ENCODE measurements around the gene RTN4RL2. TPM values are rescaled to one million over a fixed set of nuclear protein-coding genes. Genes with fewer than 3 reads are reported as not detected.
A peak's percentile ranks its signal among the peaks of the same experiment; 100 is the strongest.

Gene RTN4RL2
- total RNA-seq, 4 donors from 2014 or later: 0.13 to 2.8 (median 0.77) TPM

DNA sequence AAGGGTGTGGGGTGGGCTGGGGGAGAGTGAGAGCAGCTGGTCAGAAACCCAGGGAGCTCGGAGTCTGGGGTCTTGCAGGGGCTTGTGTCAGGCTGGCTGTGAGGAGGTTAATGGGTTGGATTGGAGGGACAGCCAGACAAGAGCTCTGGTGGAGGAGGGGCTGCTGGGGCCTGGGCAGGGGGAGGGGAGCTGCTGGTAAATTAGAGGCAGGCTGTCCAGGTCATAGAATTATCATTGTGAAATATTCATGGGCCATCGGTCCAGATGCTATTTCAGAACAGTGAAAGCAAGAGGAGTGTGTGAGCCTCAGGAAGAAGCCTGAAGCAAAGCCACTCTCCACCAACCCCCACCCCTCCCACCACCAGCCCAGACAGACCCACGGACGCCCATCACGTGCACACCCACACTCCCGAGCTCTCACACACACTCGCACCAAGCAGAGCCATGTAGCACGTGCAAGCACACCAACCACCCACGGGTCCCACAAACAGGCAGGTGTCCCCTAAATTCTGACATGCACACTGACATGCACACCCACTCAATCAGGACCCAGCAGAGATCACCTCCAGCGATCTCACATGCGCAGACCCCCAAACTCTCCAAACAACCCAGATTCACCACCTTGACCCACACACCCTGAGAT, 18.8 kb downstream of the RTN4RL2 start:
- H3K4me3 ChIP-seq: no peak overlapping the region
- no peaks in the 10 kb centered on the region for H3K9me3 ChIP-seq
- H3K4me1 ChIP-seq: peaks cover 14 to 22% of the 10 kb centered on the region in 2 donors
- no peak for DNase-seq
- in situ Hi-C loops (cut with MboI; ENCODE audit: low sequenced_read_pairs in 4 of 4): loop anchor here in 1 of 4 donors (25.0 kb wide), 1 partner anchor 142 kb away; the partner anchor contains the start of genes P2RX3 and SSRP1
- H3K27me3 ChIP-seq: peaks cover 6 to 9% (median 6%) of the 10 kb centered on the region in 3 donors
- no peak for ATAC-seq
- no peak overlapping the region for H3K27ac ChIP-seq
- TF ChIP-seq CTCF (IDR thresholded peaks at IDR 0.05 in 4 of 5, conservative IDR thresholded peaks at IDR 0.05 in 1 of 5) (no peak), POLR2A (IDR thresholded peaks at IDR 0.05) (no peak)
- intact Hi-C loops (cut with DNase I; ENCODE audit: low total_unique reads): no loop called here
- H3K36me3 ChIP-seq: no peaks in the 10 kb centered on the region

GRCh38 chr11:57479911-57480310, 19.6 kb downstream of the RTN4RL2 start:
- H3K36me3 ChIP-seq: peaks cover 0 to 7% of the 10 kb centered on the region in 2 donors
- DNase-seq (no peak), ATAC-seq (no peak)
- H3K27ac ChIP-seq: no peak overlapping the region
- intact Hi-C loops (cut with DNase I; ENCODE audit: low total_unique reads): loop anchor here (1.0 to 5.0 kb wide), 2 partner anchors 23 to 133 kb away; no protein-coding TSS in a partner anchor
- H3K4me1 ChIP-seq: peaks cover 14 to 22% of the 10 kb centered on the region in 2 donors
- TF ChIP-seq CTCF (IDR thresholded peaks at IDR 0.05 in 4 of 5, conservative IDR thresholded peaks at IDR 0.05 in 1 of 5) (no peak), POLR2A (IDR thresholded peaks at IDR 0.05) (no peak)
- in situ Hi-C loops (cut with MboI; ENCODE audit: low sequenced_read_pairs in 4 of 4): loop anchor here in 1 of 4 donors (25.0 kb wide), 1 partner anchor 143 kb away; the partner anchor contains the start of genes P2RX3 and SSRP1
- H3K9me3 ChIP-seq: no peaks in the 10 kb centered on the region
- H3K4me3 ChIP-seq: no peak overlapping the region
- peaks cover 6 to 9% (median 6%) of the 10 kb centered on the region in 3 donors for H3K27me3 ChIP-seq

DNA sequence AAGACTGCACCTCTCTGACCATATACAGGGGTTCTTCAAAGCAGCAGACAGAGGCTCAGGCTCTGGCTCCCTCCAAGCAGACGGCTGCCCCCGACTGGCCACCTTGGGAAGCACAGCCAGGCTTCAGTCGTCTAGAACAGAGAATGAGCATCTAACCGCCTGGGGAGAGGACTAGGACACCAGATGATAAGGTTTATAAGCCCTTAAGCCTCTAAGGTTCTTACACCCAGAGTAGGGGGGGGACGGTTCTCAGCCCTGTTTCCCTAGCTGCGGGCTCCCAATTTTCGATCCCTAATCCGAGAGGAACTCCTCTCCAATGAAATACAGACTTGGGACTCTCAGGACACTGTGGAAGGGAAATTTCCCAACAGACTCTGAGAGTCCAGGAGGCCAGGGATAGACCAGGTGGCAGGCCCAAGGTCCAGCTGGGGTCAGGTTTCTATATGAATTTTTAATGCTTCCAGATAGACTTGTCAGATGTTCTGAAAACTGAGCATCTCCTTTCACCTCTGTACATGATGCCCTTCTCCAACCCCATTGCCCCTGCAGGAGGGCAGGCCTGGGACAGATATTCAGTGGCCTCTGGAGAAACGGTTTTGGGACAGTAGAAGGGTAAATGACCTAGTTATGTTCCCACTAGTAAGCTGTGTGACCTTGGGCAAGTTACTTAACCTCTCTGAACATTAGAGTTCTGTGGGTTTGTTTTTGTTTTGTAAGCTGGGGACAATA, 20.2 kb downstream of the RTN4RL2 start:
- H3K36me3 ChIP-seq: peaks cover 0 to 14% of the 10 kb centered on the region in 2 donors
- peak in 1 of 2 donors; percentile 43 for DNase-seq
- H3K4me3 ChIP-seq: no peak overlapping the region
- no peak overlapping the region for H3K27ac ChIP-seq
- in situ Hi-C loops (cut with MboI; ENCODE audit: low sequenced_read_pairs in 4 of 4): loop anchor here in 1 of 4 donors (25.0 kb wide), 1 partner anchor 143 kb away; the partner anchor contains the start of genes P2RX3 and SSRP1
- H3K27me3 ChIP-seq: peaks cover 6 to 9% (median 6%) of the 10 kb centered on the region in 3 donors
- H3K9me3 ChIP-seq: no peaks in the 10 kb centered on the region
- peak in 4 of 5 experiments; percentile 41 to 78 (median 64) for TF ChIP-seq CTCF (IDR thresholded peaks at IDR 0.05 in 4 of 5, conservative IDR thresholded peaks at IDR 0.05 in 1 of 5)
- TF ChIP-seq POLR2A (IDR thresholded peaks at IDR 0.05): no peak
- intact Hi-C loops (cut with DNase I; ENCODE audit: low total_unique reads): loop anchor here (1.0 to 5.0 kb wide), 2 partner anchors 23 to 133 kb away; no protein-coding TSS in a partner anchor
- peak in 1 of 2 donors; percentile 34 for ATAC-seq
- H3K4me1 ChIP-seq: peaks cover 14 to 20% of the 10 kb centered on the region in 2 donors

GRCh38 chr11:57481315-57481714, 21.0 kb downstream of the RTN4RL2 start:
- Histone ChIP-seq H3K27me3 (peaks cover 6 to 9% (median 6%) of the 10 kb centered on the region in 3 donors), H3K4me1 (peaks cover 8 to 13% of the 10 kb centered on the region in 2 donors), H3K9me3 (no peaks in the 10 kb centered on the region), H3K36me3 (peaks cover 0 to 18% of the 10 kb centered on the region in 2 donors), H3K4me3 (no peak overlapping the region), H3K27ac (no peak overlapping the region)
- TF ChIP-seq CTCF (IDR thresholded peaks at IDR 0.05 in 4 of 5, conservative IDR thresholded peaks at IDR 0.05 in 1 of 5): no peak
- TF ChIP-seq POLR2A (IDR thresholded peaks at IDR 0.05): no peak
- in situ Hi-C loops (cut with MboI; ENCODE audit: low sequenced_read_pairs in 4 of 4) (loop anchor here in 1 of 4 donors (25.0 kb wide), 1 partner anchor 144 kb away; the partner anchor contains the start of genes P2RX3 and SSRP1), intact Hi-C loops (cut with DNase I; ENCODE audit: low total_unique reads) (loop anchor here (5.0 kb wide), 1 partner anchor 134 kb away; no protein-coding TSS in a partner anchor)
- no peak for DNase-seq
- ATAC-seq: no peak
